SH-SY5Y (cell line): ENCODE data around the gene TOM1L2.

ENCODE experiments used
- GATA2 ChIP-seq: IDR thresholded peaks from 2 replicates; pipeline ENCODE4 v1.6.1; 2011; ENCODE audit warnings: mild to moderate bottlenecking, low read depth, low read length
- GATA3 ChIP-seq: IDR thresholded peaks from 2 replicates; pipeline ENCODE4 v1.6.1; 2011; ENCODE audit warnings: low read depth, mild to moderate bottlenecking, low read length, moderate library complexity

GRCh38 chr17:17817552-17817947, 154.7 kb downstream of the TOM1L2 start:
- TF ChIP-seq GATA2 (no peak), GATA3 (no peak)
